GDM1 (cell line): ENCODE results near the gene RNF213.

Source experiments
- DNase-seq: peaks from one replicate; lab custom pipeline; 2025; lab: John Stamatoyannopoulos, UW

RNF213 gene

GRCh38 chr17:80433916-80434666 is 173.4 kb downstream of the RNF213 start:
- DNase-seq, result no peak

- DNase-seq, result no peak
These were observed 176.9 kb downstream of the RNF213 start for GRCh38 chr17:80437532-80437931.

GRCh38 chr17:80438806-80439205 is 178.2 kb downstream of the RNF213 start:
- DNase-seq, result no peak

DNA sequence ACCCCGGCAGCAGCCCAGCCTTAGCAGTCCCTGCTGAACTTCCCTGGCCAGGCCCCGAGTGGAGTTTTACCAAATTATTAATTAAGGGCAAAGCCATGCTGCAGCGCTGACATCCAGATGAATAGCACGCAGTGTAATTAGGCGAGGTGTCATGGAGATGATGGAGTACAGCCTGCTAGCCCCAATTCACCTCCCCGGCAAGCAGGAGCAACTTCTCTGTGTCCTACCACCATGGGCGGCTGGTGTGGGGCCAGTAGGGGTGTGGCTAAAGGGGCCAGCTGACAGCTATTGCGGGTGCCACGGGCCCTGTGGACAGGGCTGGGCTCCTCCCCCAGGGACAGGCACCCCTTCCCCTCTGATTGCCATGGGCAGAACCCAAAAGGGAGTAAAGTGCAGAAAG is 178.8 kb downstream of the RNF213 start:
- no peak for DNase-seq

GRCh38 chr17:80441133-80441578 is 180.5 kb downstream of the RNF213 start:
- peak; percentile 20 for DNase-seq

- DNase-seq, result no peak
These were observed 181.1 kb downstream of the RNF213 start for GRCh38 chr17:80441598-80442322.

DNA sequence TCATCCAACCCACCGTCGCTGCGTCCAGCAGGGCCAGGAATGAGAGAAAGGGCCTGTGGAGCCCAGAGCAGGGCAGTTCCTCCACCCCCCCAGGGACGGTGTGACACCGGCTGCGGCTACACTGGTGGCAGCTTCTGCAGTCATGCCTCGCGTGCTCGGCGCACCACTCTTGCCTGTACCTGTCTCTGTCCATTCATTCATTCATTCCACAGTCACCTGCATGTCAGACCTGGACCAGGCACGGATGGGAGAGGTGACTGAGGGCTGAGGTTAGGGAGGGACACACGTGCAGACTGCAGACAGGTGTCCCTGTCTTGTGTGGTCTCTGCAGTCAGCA is 181.6 kb downstream of the RNF213 start:
- no peak for DNase-seq

GRCh38 chr17:80442764-80443163 is 182.1 kb downstream of the RNF213 start:
- DNase-seq, result no peak

- DNase-seq, result no peak
These were observed 182.8 kb downstream of the RNF213 start for GRCh38 chr17:80443498-80443897.

- no peak for DNase-seq
These were observed 183.4 kb downstream of the RNF213 start for GRCh38 chr17:80443916-80444643.

GRCh38 chr17:80444644-80444979 is 184.0 kb downstream of the RNF213 start:
- no peak for DNase-seq

- no peak for DNase-seq
These were observed 184.5 kb downstream of the RNF213 start for GRCh38 chr17:80445007-80445725.

GRCh38 chr17:80445726-80446110 is 185.1 kb downstream of the RNF213 start:
- DNase-seq, result no peak

DNA sequence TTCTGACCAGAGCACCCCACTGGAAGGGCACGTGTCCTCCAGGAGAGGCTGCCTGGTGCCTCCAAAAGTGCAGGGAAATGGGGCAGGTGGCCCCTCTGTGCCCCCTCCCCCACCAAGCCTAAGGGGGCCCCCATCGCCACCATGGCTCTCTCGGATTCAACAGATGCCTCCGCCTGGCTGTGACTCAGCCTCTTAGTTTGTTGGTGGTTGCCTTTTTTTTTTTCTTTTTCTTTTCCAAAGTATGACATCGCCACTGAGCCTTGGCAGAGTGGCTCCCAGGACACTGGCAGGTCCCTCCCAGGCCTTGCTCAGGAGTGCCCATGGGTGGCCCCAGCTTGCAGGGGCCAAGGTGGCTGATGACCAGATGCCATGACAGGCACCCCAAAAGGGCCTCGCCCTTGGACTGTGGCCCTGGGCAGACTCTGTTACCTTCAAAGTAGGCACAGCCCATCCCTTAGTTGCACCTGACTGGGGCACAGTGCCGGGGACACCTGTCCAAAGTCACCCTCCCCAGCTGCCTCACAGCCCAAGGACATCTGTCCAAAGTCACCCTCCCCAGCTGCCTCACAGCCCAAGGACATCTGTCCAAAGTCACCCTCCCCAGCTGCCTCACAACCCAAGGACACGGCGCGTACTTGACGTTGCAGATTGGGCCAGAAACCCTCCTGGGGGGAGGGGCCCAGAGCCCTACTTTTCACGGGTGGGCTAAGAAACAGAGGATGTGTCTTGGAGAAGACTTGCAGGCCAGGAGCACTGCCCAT is 186.2 kb downstream of the RNF213 start:
- DNase-seq, result no peak

DNA sequence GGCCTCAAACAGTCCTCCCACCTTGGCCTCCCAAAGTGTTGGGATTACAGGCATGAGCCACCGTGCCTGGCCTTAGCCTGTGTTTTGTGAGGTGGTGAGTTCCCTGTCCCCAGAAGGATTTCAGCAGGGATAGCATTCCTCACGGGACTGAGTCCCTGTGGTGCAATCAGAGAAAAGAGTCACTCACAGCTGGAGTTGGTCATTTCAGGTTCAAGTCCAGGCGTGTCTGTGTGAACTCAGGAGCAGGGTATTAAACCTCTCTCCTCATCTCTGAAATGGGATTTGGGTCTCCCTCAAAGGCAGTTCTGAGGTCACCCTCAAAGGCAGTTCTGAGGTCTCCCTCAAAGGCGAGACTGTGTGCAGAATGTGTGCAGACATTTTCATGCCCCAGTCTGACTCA is 187.1 kb downstream of the RNF213 start:
- no peak for DNase-seq
